A549 treated with AZD9567 at 1 μM for 4 hours (cell line): ENCODE data around the gene PPP2R2C. TPM values are rescaled to one million over a fixed set of nuclear protein-coding genes. Genes with fewer than 3 reads are reported as not detected.

Experiments used
- total RNA-seq: library from RNA; stranded (reverse); fragments of 200-300 nt; extraction: Qiagen RNA extraction; gene quantifications from 5 replicates; pipeline ENCODE4 v1.2.3, GENCODE V29; 2022; ENCODE audit not compliant: insufficient read depth

PPP2R2C gene
- total RNA-seq: 29.2 to 34.3 TPM (median 30.7 TPM) in 5 replicates

GRCh38 chr4:6472387-6473263, at the start of gene PPP2R2C:
TSS of gene PPP2R2C (minus strand) at chr4:6472614. CDS start at chr4:6472229, 385 bp downstream.

Other genes with a start within 250 kb of the PPP2R2C start
- 10.6 to 14.1 TPM (median 13.4 TPM) in 5 replicates for gene WFS1, start 202.8 kb downstream of the PPP2R2C start, total RNA-seq
- gene MAN2B2, start 102.6 kb upstream of the PPP2R2C start, total RNA-seq: 8.3 to 10.8 TPM (median 10.2 TPM) in 5 replicates
- gene MRFAP1, start 168.1 kb upstream of the PPP2R2C start, total RNA-seq: 242 to 259 TPM (median 251 TPM) in 5 replicates
- gene S100P, start 221.3 kb upstream of the PPP2R2C start, total RNA-seq: 74.1 to 126 TPM (median 108 TPM) in 5 replicates
- gene MRFAP1L1, start 237.3 kb upstream of the PPP2R2C start, total RNA-seq: 27.7 to 35.9 TPM (median 32.4 TPM) in 5 replicates
- 13.7 to 18.7 TPM (median 16.4 TPM) in 5 replicates for gene BLOC1S4, start 243.6 kb upstream of the PPP2R2C start, total RNA-seq